ENCODE results near the gene HIPK2.

DNA sequence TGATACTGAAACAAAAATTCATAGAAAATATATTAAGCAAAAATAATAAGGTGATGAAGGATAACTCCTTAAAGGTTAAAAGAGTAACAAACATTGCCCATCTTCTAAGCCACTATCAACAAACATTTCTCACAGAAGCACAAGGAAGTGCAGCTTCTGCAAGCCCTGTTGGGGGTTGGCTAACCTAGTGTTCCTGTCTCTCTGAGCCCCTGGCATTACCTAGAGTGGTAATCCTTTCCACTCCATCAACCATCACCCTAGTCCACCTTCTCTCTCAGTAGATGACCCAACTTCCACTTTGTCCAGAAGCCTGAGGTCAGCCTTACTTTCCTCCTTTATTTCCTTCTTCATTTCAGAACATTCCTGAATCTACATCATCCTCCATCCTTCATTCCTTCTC is 59.7 kb downstream of the HIPK2 start:
- no peak for TF ChIP-seq CTCF (IDR thresholded peaks at IDR 0.05)
- no peak for TF ChIP-seq EP300 (IDR thresholded peaks at IDR 0.05)
- no peak for TF ChIP-seq POLR2A (IDR thresholded peaks at IDR 0.05; ENCODE audit: low read depth)
